HG03064 (cell line): ENCODE data around the gene CEP57.

ENCODE experiments used
- ATAC-seq: cut with Tn5 transposase; IDR thresholded peaks from one replicate; pipeline ENCODE4 v1.9.1; 2021; ENCODE audit warnings: low read depth; ENCODE audit not compliant: unreplicated experiment

Gene CEP57

GRCh38 chr11:95790123-95790932 is at the start of gene CEP57:
TSS of gene CEP57 (plus strand) at chr11:95790498. CDS start at chr11:95790699, 201 bp downstream.
- peak; percentile 66 for ATAC-seq

GRCh38 chr11:95750101-95750500 is 40.2 kb upstream of the CEP57 start:
- ATAC-seq = no peak

GRCh38 chr11:95751515-95751914 is 38.8 kb upstream of the CEP57 start:
- ATAC-seq = no peak

- ATAC-seq = no peak
Observed at GRCh38 chr11:95760941-95761340, 29.4 kb upstream of the CEP57 start.

- no peak for ATAC-seq
Observed at GRCh38 chr11:95762534-95762933, 27.8 kb upstream of the CEP57 start.

- no peak for ATAC-seq
Observed at GRCh38 chr11:95764267-95764898, 25.9 kb upstream of the CEP57 start.

- no peak for ATAC-seq
Observed at GRCh38 chr11:95766701-95767100, 23.6 kb upstream of the CEP57 start.

- ATAC-seq = no peak
Observed at GRCh38 chr11:95767498-95767897, 22.8 kb upstream of the CEP57 start.

- no peak for ATAC-seq
Observed at GRCh38 chr11:95768521-95768920, 21.8 kb upstream of the CEP57 start.

- ATAC-seq = no peak
Observed at GRCh38 chr11:95776859-95777258, 13.4 kb upstream of the CEP57 start.

GRCh38 chr11:95778699-95779098 is 11.6 kb upstream of the CEP57 start:
- ATAC-seq = no peak

GRCh38 chr11:95780544-95780943 is 9.8 kb upstream of the CEP57 start:
- no peak for ATAC-seq

- ATAC-seq = peak; percentile 2
Observed at GRCh38 chr11:95788921-95789505, 1.3 kb upstream of the CEP57 start.

GRCh38 chr11:95789506-95790122 is 684 bp upstream of the CEP57 start, which contains the start of gene FAM76B:
TSS of gene FAM76B (minus strand) at chr11:95789782. CDS start at chr11:95789478, 304 bp downstream.
- ATAC-seq = peak; percentile 70

- no peak for ATAC-seq
Observed at GRCh38 chr11:95790933-95791708, 823 bp downstream of the CEP57 start.

GRCh38 chr11:95791709-95792033 is 1.4 kb downstream of the CEP57 start:
- ATAC-seq = no peak

GRCh38 chr11:95792200-95792599 is 1.9 kb downstream of the CEP57 start:
- no peak for ATAC-seq

GRCh38 chr11:95792700-95793099 is 2.4 kb downstream of the CEP57 start:
- no peak for ATAC-seq

- ATAC-seq = no peak
Observed at GRCh38 chr11:95793116-95793515, 2.8 kb downstream of the CEP57 start.

GRCh38 chr11:95794086-95794485 is 3.8 kb downstream of the CEP57 start:
- ATAC-seq = no peak
